Endothelial cell of umbilical vein (primary cell): ENCODE measurements around the gene FBLN2. TPM values are rescaled to one million over a fixed set of nuclear protein-coding genes. Genes with fewer than 3 reads are reported as not detected.

Experiments
- BruUV-seq: library from RNA; stranded (reverse); fragments of 400-500 nt; replicated peaks from 2 replicates; lab custom pipeline; 2021; lab: Mats Ljungman, UMichigan
- CTCF ChIA-PET: fragments of 300-600, 350-600 bp; sonication (Branson Sonifier 250); formaldehyde crosslinking; loops from one replicate; lab custom pipeline; 2021; ENCODE audit warnings: antibody characterized with exemption, inconsistent platforms; lab: Charles Lee
- POLR2A ChIA-PET: fragments of 300-600, 350-600 bp; sonication (Branson Sonifier 250); formaldehyde crosslinking; loops from one replicate; lab custom pipeline; 2021; ENCODE audit warnings: antibody characterized with exemption, inconsistent platforms; lab: Charles Lee
- DNase-seq: peaks from one replicate; pipeline ENCODE4 v3.0.0-alpha.2; 2011; ENCODE audit warnings: low read depth, low spot score
- FAIRE-seq: peaks from 2 replicates; lab custom pipeline; 2011; peaks lifted over from hg19 to GRCh38; lab: Jason Lieb, UNC
- H2AFZ ChIP-seq: 2 replicates; pipeline ENCODE4 v1.6.0; 2012; ENCODE audit warnings: low read depth, low read length, control low read depth, inconsistent platforms
- H3K27ac ChIP-seq: 2 replicates; pipeline ENCODE4 v1.5.1; 2011; ENCODE audit warnings: low read depth, mild to moderate bottlenecking, control low read depth, low read length, moderate library complexity; ENCODE audit not compliant: insufficient read depth
- H3K27me3 ChIP-seq, 2 experiments: 2 replicates each; pipeline versions ENCODE4 v1.6.0 to v1.6.1; 2011; ENCODE audit warnings: low read length in 2 of 2, mixed read lengths in 1 of 2; ENCODE audit not compliant: control insufficient read depth in 2 of 2, insufficient read depth in 2 of 2
- H3K36me3 ChIP-seq, 2 experiments: 2 replicates in 1 of 2; 3 replicates in 1 of 2; pipeline ENCODE4 v1.5.1; 2011; ENCODE audit warnings: low read length in 2 of 2, mild to moderate bottlenecking in 1 of 2, moderate library complexity in 1 of 2; ENCODE audit not compliant: control insufficient read depth in 2 of 2, insufficient read depth in 2 of 2; ENCODE audit errors: extremely low read depth in 1 of 2
- H3K4me1 ChIP-seq: 3 replicates; pipeline ENCODE4 v1.5.1; 2011; ENCODE audit warnings: mild to moderate bottlenecking, low read length; ENCODE audit not compliant: control insufficient read depth, insufficient read depth; ENCODE audit errors: extremely low read depth
- H3K4me2 ChIP-seq: 2 replicates; pipeline ENCODE4 v1.6.1; 2011; ENCODE audit warnings: low read length, control low read depth, mixed read lengths; ENCODE audit not compliant: insufficient read depth
- H3K4me3 ChIP-seq, 3 experiments: fragments of 200-600 bp in 1 of 3; sonication (generic), shearing (Covaris generic) in 1 of 3; replicated peaks in 1 of 3; 2 replicates each; pipeline ENCODE4 v1.5.1; 2011 to 2016; ENCODE audit warnings: control low read depth in 3 of 3, low read length in 3 of 3, mild to moderate bottlenecking in 2 of 3, inconsistent platforms in 1 of 3, low read depth in 1 of 3, moderate library complexity in 1 of 3; ENCODE audit not compliant: insufficient read depth in 1 of 3
- H3K79me2 ChIP-seq: 2 replicates; pipeline ENCODE4 v1.6.0; 2012; ENCODE audit warnings: low read length, inconsistent platforms; ENCODE audit not compliant: control insufficient read depth, insufficient read depth
- H3K9ac ChIP-seq: replicated peaks from 2 replicates; pipeline ENCODE3; 2011; ENCODE audit warnings: low read length, control low read depth; ENCODE audit not compliant: insufficient read depth; ENCODE audit errors: extremely low read depth
- H3K9me1 ChIP-seq: replicated peaks from 3 replicates; pipeline ENCODE4 v1.6.0; 2011; ENCODE audit warnings: mild to moderate bottlenecking, low read length; ENCODE audit not compliant: control insufficient read depth, insufficient read depth; ENCODE audit errors: extremely low read depth
- H3K9me3 ChIP-seq: replicated peaks from 2 replicates; pipeline ENCODE4 v1.5.1; 2012; ENCODE audit warnings: low read length, inconsistent platforms; ENCODE audit not compliant: control insufficient read depth, insufficient read depth
- H4K20me1 ChIP-seq: replicated peaks from 2 replicates; pipeline ENCODE3; 2011; ENCODE audit warnings: mild to moderate bottlenecking, low read length; ENCODE audit not compliant: control insufficient read depth, insufficient read depth; ENCODE audit errors: extremely low read depth
- EZH2 ChIP-seq: IDR thresholded peaks from 2 replicates; pipeline ENCODE4 v1.6.1; 2012; ENCODE audit warnings: borderline replicate concordance, low read depth, mild to moderate bottlenecking, moderate library complexity, low read length, inconsistent platforms; ENCODE audit not compliant: severe bottlenecking
- FOS ChIP-seq: IDR thresholded peaks from 2 replicates; pipeline ENCODE4 v1.6.1; 2011; ENCODE audit warnings: mild to moderate bottlenecking, low read length, moderate library complexity, borderline replicate concordance; ENCODE audit not compliant: insufficient read depth
- GATA2 ChIP-seq: IDR thresholded peaks from 2 replicates; pipeline ENCODE4 v1.7.0; 2011; ENCODE audit warnings: low read depth, mild to moderate bottlenecking, moderate library complexity, mixed read lengths, low read length; ENCODE audit not compliant: insufficient read length, insufficient read depth
- JUN ChIP-seq: IDR thresholded peaks from 2 replicates; pipeline ENCODE4 v1.6.1; 2011; ENCODE audit warnings: borderline replicate concordance, low read depth; ENCODE audit not compliant: insufficient read length, insufficient read depth
- MYC ChIP-seq: IDR thresholded peaks from one replicate; pipeline ENCODE4 v1.6.1; 2011; ENCODE audit warnings: mild to moderate bottlenecking, low read depth, low read length
- POLR2A ChIP-seq: IDR thresholded peaks from 2 replicates; pipeline ENCODE4 v1.6.1; 2012; ENCODE audit warnings: low read depth, mild to moderate bottlenecking, control low read depth, low read length
- dilution Hi-C: fragments of 300-500 bp; cut with MboI; formaldehyde crosslinking; loops from one replicate; pipeline ENCODE4 v1.15.0; 2019; ENCODE audit warnings: low sequenced_read_pairs; ENCODE audit not compliant: extremely low pct_ligation_motif_present
- intact Hi-C: fragments of 100-400 bp; cut with micrococcal nuclease; formaldehyde crosslinking; loops from one replicate; pipeline ENCODE4 v1.10.0; 2022
- polyA plus RNA-seq, 4 experiments: library from polyadenylated mRNA; depleted of rRNA in 3 of 4; stranded (reverse) in 3 of 4; unstranded in 1 of 4; fragments of >200 nt; gene quantifications; 2 replicates each; pipeline versions ENCODE4 v1.2.1 to v1.2.3, GENCODE V29; 2011 to 2012; ENCODE audit warnings: missing spikeins in 1 of 4
- total RNA-seq: library from RNA; stranded (reverse); gene quantifications from 2 replicates; pipeline ENCODE4 v1.2.3, GENCODE V29; 2021
- TF ChIP-seq, protein P1 (sequence below): IDR thresholded peaks from 2 replicates; pipeline ENCODE4 v1.6.1; 2011; ENCODE audit not compliant: insufficient read depth, insufficient read length
- TF ChIP-seq, protein P2 (sequence below), 2 donors: IDR thresholded peaks; 1 replicate in 1 of 2; 2 replicates in 1 of 2; pipeline ENCODE4 v1.5.1; 2011; ENCODE audit warnings: low read length in 2 of 2, mild to moderate bottlenecking in 2 of 2, moderate library complexity in 2 of 2, control low read depth in 1 of 2, inconsistent platforms in 1 of 2, low read depth in 1 of 2; ENCODE audit not compliant: insufficient read depth in 1 of 2; ENCODE audit errors: extremely low read depth in 1 of 2

Gene FBLN2
- total and polyA plus RNA-seq, 2 donors (not counting 3 experiments of a cell fraction or from before 2014, with no cell fraction given), result 1.4 to 1.9 TPM

DNA sequence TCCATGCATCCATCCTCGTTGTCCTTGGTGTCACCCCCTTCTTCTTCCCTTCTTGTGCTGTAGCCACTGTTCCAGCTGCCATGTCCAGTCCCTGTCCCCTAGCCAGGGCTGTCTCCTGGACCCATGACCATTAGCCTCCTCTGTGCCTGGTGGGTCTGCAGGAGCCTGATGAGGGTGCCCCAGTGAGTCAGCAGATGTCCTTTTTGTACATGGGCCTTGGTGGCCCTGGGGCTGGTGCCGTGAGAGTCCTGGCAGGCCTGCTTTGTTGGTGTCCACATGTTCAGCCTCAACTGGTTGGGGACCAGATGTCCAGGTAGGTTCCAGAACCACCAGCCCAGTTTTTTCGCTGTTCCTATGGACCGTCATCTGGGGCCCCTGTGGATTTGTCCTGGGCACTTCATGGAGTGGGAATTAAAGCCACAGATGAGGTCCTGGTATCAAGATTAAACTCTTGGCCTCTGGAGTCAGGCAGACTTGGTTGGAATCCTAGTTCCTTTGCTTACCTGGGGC lies 66.1 kb downstream of the FBLN2 start:
- DNase-seq, result no peak

More for the DNA sequence above, 66.1 kb downstream of the FBLN2 start:
- no peaks in the 10 kb centered on the region for H3K9me3 ChIP-seq
- H4K20me1 ChIP-seq, result no peaks in the 10 kb centered on the region
- ChIA-PET POLR2A (no interaction called here), CTCF (no interaction called here)
- no peak overlapping the region for H3K4me2 ChIP-seq
- dilution Hi-C loops, result no loop called here
- no peaks in the 10 kb centered on the region for H3K4me1 ChIP-seq
- no peak overlapping the region for H3K27ac ChIP-seq
- H3K27me3 ChIP-seq, result no peaks in the 10 kb centered on the region
- no peak for FAIRE-seq
- H3K36me3 ChIP-seq, result no peaks in the 10 kb centered on the region
- no peak overlapping the region for H2AFZ ChIP-seq
- no TSS peak for BruUV-seq
- intact Hi-C loops, result no loop called here
- H3K9ac ChIP-seq, result no peak overlapping the region
- no peaks in the 10 kb centered on the region for H3K9me1 ChIP-seq
- TF ChIP-seq FOS (no peak), GATA2 (no peak), POLR2A (no peak), MYC (no peak), JUN (no peak), EZH2 (no peak)
- TF ChIP-seq, protein P1, sequence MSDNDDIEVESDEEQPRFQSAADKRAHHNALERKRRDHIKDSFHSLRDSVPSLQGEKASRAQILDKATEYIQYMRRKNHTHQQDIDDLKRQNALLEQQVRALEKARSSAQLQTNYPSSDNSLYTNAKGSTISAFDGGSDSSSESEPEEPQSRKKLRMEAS, result no peak
- TF ChIP-seq, protein P2, sequence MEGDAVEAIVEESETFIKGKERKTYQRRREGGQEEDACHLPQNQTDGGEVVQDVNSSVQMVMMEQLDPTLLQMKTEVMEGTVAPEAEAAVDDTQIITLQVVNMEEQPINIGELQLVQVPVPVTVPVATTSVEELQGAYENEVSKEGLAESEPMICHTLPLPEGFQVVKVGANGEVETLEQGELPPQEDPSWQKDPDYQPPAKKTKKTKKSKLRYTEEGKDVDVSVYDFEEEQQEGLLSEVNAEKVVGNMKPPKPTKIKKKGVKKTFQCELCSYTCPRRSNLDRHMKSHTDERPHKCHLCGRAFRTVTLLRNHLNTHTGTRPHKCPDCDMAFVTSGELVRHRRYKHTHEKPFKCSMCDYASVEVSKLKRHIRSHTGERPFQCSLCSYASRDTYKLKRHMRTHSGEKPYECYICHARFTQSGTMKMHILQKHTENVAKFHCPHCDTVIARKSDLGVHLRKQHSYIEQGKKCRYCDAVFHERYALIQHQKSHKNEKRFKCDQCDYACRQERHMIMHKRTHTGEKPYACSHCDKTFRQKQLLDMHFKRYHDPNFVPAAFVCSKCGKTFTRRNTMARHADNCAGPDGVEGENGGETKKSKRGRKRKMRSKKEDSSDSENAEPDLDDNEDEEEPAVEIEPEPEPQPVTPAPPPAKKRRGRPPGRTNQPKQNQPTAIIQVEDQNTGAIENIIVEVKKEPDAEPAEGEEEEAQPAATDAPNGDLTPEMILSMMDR (IDR thresholded peaks at IDR 0.05; ENCODE audit: extremely low read depth in 1 of 2, insufficient read depth in 1 of 2, low read depth in 1 of 2, low read length in 2 of 2), result no peak
- no peaks in the 10 kb centered on the region for H3K79me2 ChIP-seq
- no peak overlapping the region for H3K4me3 ChIP-seq
